K562 (cell line): ENCODE data around the gene LILRA2. TPM values are rescaled to one million over a fixed set of nuclear protein-coding genes. Genes with fewer than 3 reads are reported as not detected.

Source experiments
- CREB3 ChIP-seq: fragments of 450-650 bp; conservative IDR thresholded peaks from 2 replicates; pipeline ENCODE4 v1.6.1; 2016; ENCODE audit warnings: missing genetic modification characterization, low read depth, mild to moderate bottlenecking, missing compliant biosample characterization, moderate library complexity
- ELF2 ChIP-seq: fragments of 250-450 bp; sonication (Bioruptor Pico); IDR thresholded peaks from 2 replicates; pipeline ENCODE4 v1.5.0; 2021; ENCODE audit warnings: mild to moderate bottlenecking
- HDAC2 ChIP-seq: fragments of 450-650 bp; IDR thresholded peaks from 2 replicates; pipeline ENCODE4 v1.6.1; 2016; ENCODE audit warnings: mild to moderate bottlenecking
- KAT8 ChIP-seq: fragments of 450-650 bp; IDR thresholded peaks from 2 replicates; pipeline ENCODE4 v1.6.1; 2016; ENCODE audit warnings: low read depth, mild to moderate bottlenecking
- RBFOX2 ChIP-seq: fragments of 200-400 bp; formaldehyde crosslinking; IDR thresholded peaks from 2 replicates; pipeline ENCODE4 v1.6.1; 2017; ENCODE audit warnings: low read depth, mild to moderate bottlenecking, low read length, moderate library complexity
- SUPT5H ChIP-seq: fragments of 450-650 bp; IDR thresholded peaks from 2 replicates; pipeline ENCODE4 v1.6.1; 2016
- TCF7L2 ChIP-seq: fragments of 150-350 bp; IDR thresholded peaks from 2 replicates; pipeline ENCODE4 v1.6.1; 2016; ENCODE audit warnings: low read depth, mild to moderate bottlenecking, low read length, moderate library complexity
- U2AF1 ChIP-seq: fragments of 200-400 bp; formaldehyde crosslinking; optimal IDR thresholded peaks from 2 replicates; pipeline ENCODE3; 2017; ENCODE audit warnings: mild to moderate bottlenecking, low read depth, low read length, moderate library complexity
- ZNF23 ChIP-seq: fragments of 250-450 bp; sonication (Bioruptor Pico); IDR thresholded peaks from 2 replicates; pipeline ENCODE4 v1.4.0; 2020; ENCODE audit warnings: mild to moderate bottlenecking
- ZNF639 ChIP-seq, 2 experiments: fragments of 200-800 bp in 1 of 2; sonication (Bioruptor generic) in 1 of 2; sonication (generic) in 1 of 2; formaldehyde crosslinking in 1 of 2; IDR thresholded peaks in 1 of 2; conservative IDR thresholded peaks in 1 of 2; 2 replicates each; pipeline versions ENCODE4 v1.5.0 to v1.6.1; 2016 to 2020; ENCODE audit warnings: missing compliant biosample characterization in 1 of 2, missing genetic modification characterization in 1 of 2, missing genetic modification reagents in 1 of 2
- ZNF76 ChIP-seq: fragments of 250-450 bp; sonication (Bioruptor Pico); IDR thresholded peaks from 2 replicates; pipeline ENCODE4 v1.4.0; 2020; ENCODE audit warnings: mild to moderate bottlenecking, moderate library complexity, borderline replicate concordance
- polyA plus RNA-seq, 8 experiments: library from polyadenylated mRNA; depleted of rRNA in 4 of 8; stranded (reverse) in 5 of 8; unstranded in 3 of 8; fragments of >200 nt; fragmentation: Nextera tagmentation in 2 of 8; fragmentation: Illumina TruSeq in 1 of 8; extraction: Ambion mirVana in 2 of 8; extraction: Trizol in 1 of 8; gene quantifications; 2 replicates each; pipeline versions ENCODE4 v1.2.1 to v1.2.3, GENCODE V29; 2011 to 2014; ENCODE audit warnings: inconsistent platforms in 1 of 8, missing spikeins in 1 of 8
- total RNA-seq, 7 experiments: library from RNA; depleted of rRNA in 6 of 7; stranded (reverse); fragments of >200 nt in 6 of 7; fragmentation: Illumina TruSeq in 2 of 7; extraction: Trizol in 2 of 7; gene quantifications; 2 replicates each; pipeline versions ENCODE4 v1.2.1 to v1.2.3, GENCODE V29; 2011 to 2021; ENCODE audit warnings: low replicate concordance in 1 of 7
- TF ChIP-seq, protein P1 (sequence below): sonication (generic); formaldehyde crosslinking; IDR thresholded peaks from 2 replicates; pipeline ENCODE4 v1.8.0; 2022; ENCODE audit warnings: missing genetic modification reagents, mild to moderate bottlenecking, moderate library complexity, borderline replicate concordance
- TF ChIP-seq, protein P2 (sequence below): fragments of 450-650 bp; IDR thresholded peaks from 2 replicates; pipeline ENCODE4 v1.6.1; 2016; ENCODE audit warnings: mild to moderate bottlenecking, moderate library complexity

Gene LILRA2
- total and polyA plus RNA-seq, 9 of the 15 experiments (the other 6 are each of a cell fraction or from before 2014, with no cell fraction given) = 0.32 to 2.1 (median 0.96) TPM

- peak in 1 of 2 experiments; percentile 57; a peak in 1 of 4 replicates for TF ChIP-seq ZNF639 (CRISPR knock-in tag; conservative IDR thresholded peaks at IDR 0.05 in 1 of 2, IDR thresholded peaks at IDR 0.05 in 1 of 2)
- no peak for TF ChIP-seq SUPT5H
- TF ChIP-seq CREB3 = peak; percentile 83
- TF ChIP-seq HDAC2 = no peak
- TF ChIP-seq RBFOX2 = peak; percentile 38; the same call in 1 of the 2 replicates
- TF ChIP-seq KAT8 = peak; percentile 73; the same call in 1 of the 2 replicates
- TF ChIP-seq ZNF76 (CRISPR knock-in tag) = no peak
- TF ChIP-seq ELF2 (CRISPR knock-in tag) = no peak
- TF ChIP-seq ZNF23 (CRISPR knock-in tag) = no peak
- TF ChIP-seq, protein P1, sequence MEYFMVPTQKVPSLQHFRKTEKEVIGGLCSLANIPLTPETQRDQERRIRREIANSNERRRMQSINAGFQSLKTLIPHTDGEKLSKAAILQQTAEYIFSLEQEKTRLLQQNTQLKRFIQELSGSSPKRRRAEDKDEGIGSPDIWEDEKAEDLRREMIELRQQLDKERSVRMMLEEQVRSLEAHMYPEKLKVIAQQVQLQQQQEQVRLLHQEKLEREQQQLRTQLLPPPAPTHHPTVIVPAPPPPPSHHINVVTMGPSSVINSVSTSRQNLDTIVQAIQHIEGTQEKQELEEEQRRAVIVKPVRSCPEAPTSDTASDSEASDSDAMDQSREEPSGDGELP (CRISPR knock-in tag) = no peak
- TF ChIP-seq, protein P2, sequence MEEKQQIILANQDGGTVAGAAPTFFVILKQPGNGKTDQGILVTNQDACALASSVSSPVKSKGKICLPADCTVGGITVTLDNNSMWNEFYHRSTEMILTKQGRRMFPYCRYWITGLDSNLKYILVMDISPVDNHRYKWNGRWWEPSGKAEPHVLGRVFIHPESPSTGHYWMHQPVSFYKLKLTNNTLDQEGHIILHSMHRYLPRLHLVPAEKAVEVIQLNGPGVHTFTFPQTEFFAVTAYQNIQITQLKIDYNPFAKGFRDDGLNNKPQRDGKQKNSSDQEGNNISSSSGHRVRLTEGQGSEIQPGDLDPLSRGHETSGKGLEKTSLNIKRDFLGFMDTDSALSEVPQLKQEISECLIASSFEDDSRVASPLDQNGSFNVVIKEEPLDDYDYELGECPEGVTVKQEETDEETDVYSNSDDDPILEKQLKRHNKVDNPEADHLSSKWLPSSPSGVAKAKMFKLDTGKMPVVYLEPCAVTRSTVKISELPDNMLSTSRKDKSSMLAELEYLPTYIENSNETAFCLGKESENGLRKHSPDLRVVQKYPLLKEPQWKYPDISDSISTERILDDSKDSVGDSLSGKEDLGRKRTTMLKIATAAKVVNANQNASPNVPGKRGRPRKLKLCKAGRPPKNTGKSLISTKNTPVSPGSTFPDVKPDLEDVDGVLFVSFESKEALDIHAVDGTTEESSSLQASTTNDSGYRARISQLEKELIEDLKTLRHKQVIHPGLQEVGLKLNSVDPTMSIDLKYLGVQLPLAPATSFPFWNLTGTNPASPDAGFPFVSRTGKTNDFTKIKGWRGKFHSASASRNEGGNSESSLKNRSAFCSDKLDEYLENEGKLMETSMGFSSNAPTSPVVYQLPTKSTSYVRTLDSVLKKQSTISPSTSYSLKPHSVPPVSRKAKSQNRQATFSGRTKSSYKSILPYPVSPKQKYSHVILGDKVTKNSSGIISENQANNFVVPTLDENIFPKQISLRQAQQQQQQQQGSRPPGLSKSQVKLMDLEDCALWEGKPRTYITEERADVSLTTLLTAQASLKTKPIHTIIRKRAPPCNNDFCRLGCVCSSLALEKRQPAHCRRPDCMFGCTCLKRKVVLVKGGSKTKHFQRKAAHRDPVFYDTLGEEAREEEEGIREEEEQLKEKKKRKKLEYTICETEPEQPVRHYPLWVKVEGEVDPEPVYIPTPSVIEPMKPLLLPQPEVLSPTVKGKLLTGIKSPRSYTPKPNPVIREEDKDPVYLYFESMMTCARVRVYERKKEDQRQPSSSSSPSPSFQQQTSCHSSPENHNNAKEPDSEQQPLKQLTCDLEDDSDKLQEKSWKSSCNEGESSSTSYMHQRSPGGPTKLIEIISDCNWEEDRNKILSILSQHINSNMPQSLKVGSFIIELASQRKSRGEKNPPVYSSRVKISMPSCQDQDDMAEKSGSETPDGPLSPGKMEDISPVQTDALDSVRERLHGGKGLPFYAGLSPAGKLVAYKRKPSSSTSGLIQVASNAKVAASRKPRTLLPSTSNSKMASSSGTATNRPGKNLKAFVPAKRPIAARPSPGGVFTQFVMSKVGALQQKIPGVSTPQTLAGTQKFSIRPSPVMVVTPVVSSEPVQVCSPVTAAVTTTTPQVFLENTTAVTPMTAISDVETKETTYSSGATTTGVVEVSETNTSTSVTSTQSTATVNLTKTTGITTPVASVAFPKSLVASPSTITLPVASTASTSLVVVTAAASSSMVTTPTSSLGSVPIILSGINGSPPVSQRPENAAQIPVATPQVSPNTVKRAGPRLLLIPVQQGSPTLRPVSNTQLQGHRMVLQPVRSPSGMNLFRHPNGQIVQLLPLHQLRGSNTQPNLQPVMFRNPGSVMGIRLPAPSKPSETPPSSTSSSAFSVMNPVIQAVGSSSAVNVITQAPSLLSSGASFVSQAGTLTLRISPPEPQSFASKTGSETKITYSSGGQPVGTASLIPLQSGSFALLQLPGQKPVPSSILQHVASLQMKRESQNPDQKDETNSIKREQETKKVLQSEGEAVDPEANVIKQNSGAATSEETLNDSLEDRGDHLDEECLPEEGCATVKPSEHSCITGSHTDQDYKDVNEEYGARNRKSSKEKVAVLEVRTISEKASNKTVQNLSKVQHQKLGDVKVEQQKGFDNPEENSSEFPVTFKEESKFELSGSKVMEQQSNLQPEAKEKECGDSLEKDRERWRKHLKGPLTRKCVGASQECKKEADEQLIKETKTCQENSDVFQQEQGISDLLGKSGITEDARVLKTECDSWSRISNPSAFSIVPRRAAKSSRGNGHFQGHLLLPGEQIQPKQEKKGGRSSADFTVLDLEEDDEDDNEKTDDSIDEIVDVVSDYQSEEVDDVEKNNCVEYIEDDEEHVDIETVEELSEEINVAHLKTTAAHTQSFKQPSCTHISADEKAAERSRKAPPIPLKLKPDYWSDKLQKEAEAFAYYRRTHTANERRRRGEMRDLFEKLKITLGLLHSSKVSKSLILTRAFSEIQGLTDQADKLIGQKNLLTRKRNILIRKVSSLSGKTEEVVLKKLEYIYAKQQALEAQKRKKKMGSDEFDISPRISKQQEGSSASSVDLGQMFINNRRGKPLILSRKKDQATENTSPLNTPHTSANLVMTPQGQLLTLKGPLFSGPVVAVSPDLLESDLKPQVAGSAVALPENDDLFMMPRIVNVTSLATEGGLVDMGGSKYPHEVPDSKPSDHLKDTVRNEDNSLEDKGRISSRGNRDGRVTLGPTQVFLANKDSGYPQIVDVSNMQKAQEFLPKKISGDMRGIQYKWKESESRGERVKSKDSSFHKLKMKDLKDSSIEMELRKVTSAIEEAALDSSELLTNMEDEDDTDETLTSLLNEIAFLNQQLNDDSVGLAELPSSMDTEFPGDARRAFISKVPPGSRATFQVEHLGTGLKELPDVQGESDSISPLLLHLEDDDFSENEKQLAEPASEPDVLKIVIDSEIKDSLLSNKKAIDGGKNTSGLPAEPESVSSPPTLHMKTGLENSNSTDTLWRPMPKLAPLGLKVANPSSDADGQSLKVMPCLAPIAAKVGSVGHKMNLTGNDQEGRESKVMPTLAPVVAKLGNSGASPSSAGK = peak; percentile 49
- no peak for TF ChIP-seq U2AF1
- TF ChIP-seq TCF7L2 = no peak
Observed at GRCh38 chr19:54561840-54562239, 11.8 kb upstream of the LILRA2 start (continued).
